Measurements from ENCODE around the gene UBE2E2.

GRCh38 chr3:23263796-23264195 is 60.7 kb downstream of the UBE2E2 start:
- TF ChIP-seq CTCF (IDR thresholded peaks at IDR 0.05; ENCODE audit: low read depth, low read length) = no peak
- no peak for TF ChIP-seq MYC (IDR thresholded peaks at IDR 0.05; ENCODE audit: low read depth, low read length)
